Nephron progenitor cell (in vitro differentiated cells): ENCODE data around the gene PROK1.

ENCODE experiments used
- DNase-seq: peaks from one replicate; pipeline ENCODE4 v3.0.0; 2021
- H3K27ac Mint-ChIP-seq: 2 replicates; pipeline ENCODE4 v1.8.0; 2021; ENCODE audit warnings: mild to moderate bottlenecking, moderate library complexity, mixed read lengths
- H3K27me3 Mint-ChIP-seq: 2 replicates; pipeline ENCODE4 v1.8.0; 2021; ENCODE audit warnings: mild to moderate bottlenecking, low read depth, mixed read lengths; ENCODE audit not compliant: poor library complexity
- H3K36me3 Mint-ChIP-seq: 2 replicates; pipeline ENCODE4 v1.8.0; 2021; ENCODE audit warnings: low read depth, mixed read lengths
- H3K4me1 Mint-ChIP-seq: 2 replicates; pipeline ENCODE4 v1.8.0; 2021; ENCODE audit warnings: mixed read lengths
- H3K4me3 Mint-ChIP-seq: 2 replicates; pipeline ENCODE4 v1.8.0; 2021; ENCODE audit warnings: mild to moderate bottlenecking, moderate library complexity, mixed read lengths
- H3K9me3 Mint-ChIP-seq: 2 replicates; pipeline ENCODE4 v1.8.0; 2021; ENCODE audit warnings: mild to moderate bottlenecking, moderate library complexity, mixed read lengths
- CTCF ChIP-seq: fragments of 200-600 bp; sonication (generic); IDR thresholded peaks from 2 replicates; pipeline ENCODE4 v1.5.0; 2021; ENCODE audit warnings: antibody characterized with exemption

Gene PROK1

GRCh38 chr1:110483308-110483685 is 32.3 kb downstream of the PROK1 start:
- Mint-ChIP-seq H3K36me3 (no peaks in the 10 kb centered on the region), H3K27ac (no peak overlapping the region), H3K27me3 (peaks cover 51% of the 10 kb centered on the region), H3K4me1 (peaks cover 24% of the 10 kb centered on the region), H3K9me3 (no peaks in the 10 kb centered on the region), H3K4me3 (no peak overlapping the region)
- TF ChIP-seq CTCF, result no peak
- DNase-seq, result no peak

- Mint-ChIP-seq H3K36me3 (no peaks in the 10 kb centered on the region), H3K4me1 (peaks cover 24% of the 10 kb centered on the region), H3K9me3 (no peaks in the 10 kb centered on the region), H3K4me3 (no peak overlapping the region), H3K27me3 (peaks cover 50% of the 10 kb centered on the region), H3K27ac (no peak overlapping the region)
- DNase-seq, result no peak
- TF ChIP-seq CTCF, result no peak
Measured at GRCh38 chr1:110484801-110485200, 33.9 kb downstream of the PROK1 start.

GRCh38 chr1:110485725-110486124 is 34.8 kb downstream of the PROK1 start:
- H3K36me3 Mint-ChIP-seq, result no peaks in the 10 kb centered on the region
- no peak for DNase-seq
- H3K27me3 Mint-ChIP-seq, result peaks cover 50% of the 10 kb centered on the region
- TF ChIP-seq CTCF, result no peak
- no peaks in the 10 kb centered on the region for H3K9me3 Mint-ChIP-seq
- peaks cover 24% of the 10 kb centered on the region for H3K4me1 Mint-ChIP-seq
- no peak overlapping the region for H3K4me3 Mint-ChIP-seq
- no peak overlapping the region for H3K27ac Mint-ChIP-seq

GRCh38 chr1:110487726-110488125 is 36.8 kb downstream of the PROK1 start:
- no peak for TF ChIP-seq CTCF
- DNase-seq, result no peak
- no peak overlapping the region for H3K4me3 Mint-ChIP-seq
- H3K4me1 Mint-ChIP-seq, result peaks cover 15% of the 10 kb centered on the region
- no peaks in the 10 kb centered on the region for H3K36me3 Mint-ChIP-seq
- no peak overlapping the region for H3K27ac Mint-ChIP-seq
- no peaks in the 10 kb centered on the region for H3K9me3 Mint-ChIP-seq
- H3K27me3 Mint-ChIP-seq, result peaks cover 37% of the 10 kb centered on the region

GRCh38 chr1:110488161-110488560 is 37.2 kb downstream of the PROK1 start:
- H3K4me3 Mint-ChIP-seq, result no peak overlapping the region
- no peaks in the 10 kb centered on the region for H3K36me3 Mint-ChIP-seq
- no peak overlapping the region for H3K27ac Mint-ChIP-seq
- no peaks in the 10 kb centered on the region for H3K9me3 Mint-ChIP-seq
- H3K4me1 Mint-ChIP-seq, result peaks cover 14% of the 10 kb centered on the region
- peaks cover 33% of the 10 kb centered on the region for H3K27me3 Mint-ChIP-seq
- DNase-seq, result no peak
- TF ChIP-seq CTCF, result no peak

- H3K4me3 Mint-ChIP-seq, result no peak overlapping the region
- no peak for TF ChIP-seq CTCF
- H3K4me1 Mint-ChIP-seq, result peaks cover 7% of the 10 kb centered on the region
- H3K36me3 Mint-ChIP-seq, result no peaks in the 10 kb centered on the region
- peaks cover 29% of the 10 kb centered on the region for H3K27me3 Mint-ChIP-seq
- no peaks in the 10 kb centered on the region for H3K9me3 Mint-ChIP-seq
- no peak overlapping the region for H3K27ac Mint-ChIP-seq
- no peak for DNase-seq
Measured at GRCh38 chr1:110488867-110489266, 37.9 kb downstream of the PROK1 start.
